Measurements from ENCODE around the gene SDCCAG8. TPM values are rescaled to one million over a fixed set of nuclear protein-coding genes. Genes with fewer than 3 reads are reported as not detected.

SDCCAG8 gene
- polyA plus RNA-seq, 3 donors = 33.2 to 34.4 (median 33.4) TPM

- Histone ChIP-seq H3K79me2 (ENCODE audit: insufficient read depth, low read length) (no peaks in the 10 kb centered on the region), H3K9ac (ENCODE audit: insufficient read depth, low read length, poor library complexity, severe bottlenecking) (no peak overlapping the region), H3K27ac (ENCODE audit: low read depth in 1 of 2, low read length in 2 of 2) (no peak overlapping the region), H2AFZ (ENCODE audit: insufficient read depth, low read depth, low read length, poor library complexity, severe bottlenecking) (no peak overlapping the region), H3K4me2 (replicated peaks; ENCODE audit: extremely low read depth, low read length, poor library complexity, severe bottlenecking) (no peak overlapping the region), H4K20me1 (ENCODE audit: insufficient read depth, low read length) (no peaks in the 10 kb centered on the region), H3K27me3 (ENCODE audit: control insufficient read depth in 2 of 2, insufficient read depth in 2 of 2, low read length in 2 of 2) (no peaks in the 10 kb centered on the region), H3K36me3 (replicated peaks in 1 of 2; ENCODE audit: control insufficient read depth in 1 of 2, insufficient read depth in 2 of 2, low read length in 2 of 2) (peaks cover 0 to 16% of the 10 kb centered on the region in 2 donors), H3K4me3 (replicated peaks in 1 of 3; ENCODE audit: low read depth in 2 of 3, low read length in 3 of 3) (no peak overlapping the region), H3K4me1 (ENCODE audit: control insufficient read depth in 1 of 2, insufficient read depth in 2 of 2, low read length in 2 of 2) (peaks cover 30 to 37% of the 10 kb centered on the region in 2 donors), H3K9me3 (replicated peaks in 1 of 2; ENCODE audit: control insufficient read depth in 1 of 2, insufficient read depth in 1 of 2, low read length in 2 of 2) (no peaks in the 10 kb centered on the region)
- no peak for DNase-seq
- intact Hi-C loops (cut with micrococcal nuclease) = loop anchor here in 1 of 2 donors (10.0 kb wide), 1 partner anchor 143 kb away; no protein-coding TSS in a partner anchor
- Mint-ChIP-seq H3K4me3 (no peak overlapping the region), H3K36me3 (peaks cover 28 to 50% of the 10 kb centered on the region in 2 donors), H3K4me1 (peaks cover 31% of the 10 kb centered on the region), H3K27ac (peak overlapping the region in 1 of 7 donors; percentile 54), H3K9me3 (peaks cover 0 to 1% (median 0%) of the 10 kb centered on the region in 7 donors), H3K27me3 (ENCODE audit: low read depth in 3 of 3) (no peaks in the 10 kb centered on the region)
- TF ChIP-seq CTCF (IDR thresholded peaks at IDR 0.05) = no peak
- WGBS (ENCODE audit: insufficient coverage) = 99% methylated on average over 8 of the region's 10 CpGs
Observed at GRCh38 chr1:243497939-243498681, 242.3 kb downstream of the SDCCAG8 start.

- H3K4me3 ChIP-seq (replicated peaks in 1 of 3; ENCODE audit: low read depth in 2 of 3, low read length in 3 of 3) = no peak overlapping the region
- peaks cover 29 to 31% of the 10 kb centered on the region in 2 donors for H3K4me1 ChIP-seq (ENCODE audit: control insufficient read depth in 1 of 2, insufficient read depth in 2 of 2, low read length in 2 of 2)
- Mint-ChIP-seq H3K9me3 (peaks cover 0 to 1% (median 0%) of the 10 kb centered on the region in 7 donors), H3K36me3 (peaks cover 30 to 52% of the 10 kb centered on the region in 2 donors), H3K4me1 (peaks cover 25% of the 10 kb centered on the region), H3K27me3 (ENCODE audit: low read depth in 3 of 3) (no peaks in the 10 kb centered on the region), H3K4me3 (no peak overlapping the region), H3K27ac (no peak overlapping the region)
- H3K36me3 ChIP-seq (replicated peaks in 1 of 2; ENCODE audit: control insufficient read depth in 1 of 2, insufficient read depth in 2 of 2, low read length in 2 of 2) = peaks cover 0 to 16% of the 10 kb centered on the region in 2 donors
- no peak overlapping the region for H3K27ac ChIP-seq (ENCODE audit: low read depth in 1 of 2, low read length in 2 of 2)
- intact Hi-C loops (cut with micrococcal nuclease) = loop anchor here in 1 of 2 donors (10.0 kb wide), 1 partner anchor 144 kb away; no protein-coding TSS in a partner anchor
- no peaks in the 10 kb centered on the region for H3K9me3 ChIP-seq (replicated peaks in 1 of 2; ENCODE audit: control insufficient read depth in 1 of 2, insufficient read depth in 1 of 2, low read length in 2 of 2)
- DNase-seq = no peak
- no peak overlapping the region for H3K9ac ChIP-seq (ENCODE audit: insufficient read depth, low read length, poor library complexity, severe bottlenecking)
- H3K79me2 ChIP-seq (ENCODE audit: insufficient read depth, low read length) = no peaks in the 10 kb centered on the region
- H3K4me2 ChIP-seq (replicated peaks; ENCODE audit: extremely low read depth, low read length, poor library complexity, severe bottlenecking) = no peak overlapping the region
- WGBS (ENCODE audit: insufficient coverage) = no CpG with 5 or more reads among the region's 4 CpGs
- no peaks in the 10 kb centered on the region for H3K27me3 ChIP-seq (ENCODE audit: control insufficient read depth in 2 of 2, insufficient read depth in 2 of 2, low read length in 2 of 2)
- H4K20me1 ChIP-seq (ENCODE audit: insufficient read depth, low read length) = no peaks in the 10 kb centered on the region
- no peak for TF ChIP-seq CTCF (IDR thresholded peaks at IDR 0.05)
- H2AFZ ChIP-seq (ENCODE audit: insufficient read depth, low read depth, low read length, poor library complexity, severe bottlenecking) = no peak overlapping the region
Observed at GRCh38 chr1:243499248-243499647, 243.4 kb downstream of the SDCCAG8 start.

Data from CD14-positive monocyte (primary cell).